ENCODE results near the gene SOBP.

DNA sequence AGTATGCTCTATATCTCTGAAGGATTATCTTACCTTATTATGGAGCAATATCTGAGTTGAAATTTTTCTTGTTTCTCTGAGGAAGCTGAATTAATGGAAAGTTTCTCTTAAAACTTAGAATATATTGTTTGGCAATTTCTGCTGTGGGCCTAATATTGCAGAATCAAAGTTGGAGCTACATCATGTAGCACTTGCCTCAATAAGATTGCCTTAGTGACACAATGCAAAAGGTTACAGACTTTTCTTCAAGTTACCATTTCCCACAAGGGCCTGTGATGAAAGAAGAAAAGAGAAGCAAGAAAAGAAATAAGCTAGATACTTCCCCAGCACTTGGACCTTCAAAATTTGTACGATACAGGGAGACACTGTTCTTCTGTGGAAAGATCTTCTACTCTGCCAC, 151.2 kb downstream of the SOBP start:
- no peak for TF ChIP-seq POLR2A (IDR thresholded peaks at IDR 0.05)
- TF ChIP-seq, protein P1, sequence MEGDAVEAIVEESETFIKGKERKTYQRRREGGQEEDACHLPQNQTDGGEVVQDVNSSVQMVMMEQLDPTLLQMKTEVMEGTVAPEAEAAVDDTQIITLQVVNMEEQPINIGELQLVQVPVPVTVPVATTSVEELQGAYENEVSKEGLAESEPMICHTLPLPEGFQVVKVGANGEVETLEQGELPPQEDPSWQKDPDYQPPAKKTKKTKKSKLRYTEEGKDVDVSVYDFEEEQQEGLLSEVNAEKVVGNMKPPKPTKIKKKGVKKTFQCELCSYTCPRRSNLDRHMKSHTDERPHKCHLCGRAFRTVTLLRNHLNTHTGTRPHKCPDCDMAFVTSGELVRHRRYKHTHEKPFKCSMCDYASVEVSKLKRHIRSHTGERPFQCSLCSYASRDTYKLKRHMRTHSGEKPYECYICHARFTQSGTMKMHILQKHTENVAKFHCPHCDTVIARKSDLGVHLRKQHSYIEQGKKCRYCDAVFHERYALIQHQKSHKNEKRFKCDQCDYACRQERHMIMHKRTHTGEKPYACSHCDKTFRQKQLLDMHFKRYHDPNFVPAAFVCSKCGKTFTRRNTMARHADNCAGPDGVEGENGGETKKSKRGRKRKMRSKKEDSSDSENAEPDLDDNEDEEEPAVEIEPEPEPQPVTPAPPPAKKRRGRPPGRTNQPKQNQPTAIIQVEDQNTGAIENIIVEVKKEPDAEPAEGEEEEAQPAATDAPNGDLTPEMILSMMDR (IDR thresholded peaks at IDR 0.05): no peak

Measured in esophagus squamous epithelium (tissue), 4 donors.